SK-N-SH (cell line): ENCODE measurements around the gene RNF212B. TPM values are rescaled to one million over a fixed set of nuclear protein-coding genes. Genes with fewer than 3 reads are reported as not detected.

Source experiments
- CTCF ChIA-PET: fragments of 300-600, 350-600 bp; formaldehyde crosslinking; extraction: SDS; loops from one replicate; lab custom pipeline; 2021; lab: Yijun Ruan, JAX
- POLR2A ChIA-PET: fragments of 350-600 bp; sonication (Branson Sonifier 250); formaldehyde crosslinking; extraction: SDS; loops from one replicate; lab custom pipeline; 2020; ENCODE audit warnings: antibody characterized with exemption, inconsistent platforms; lab: Yijun Ruan, JAX
- DNase-seq: peaks from one replicate; pipeline ENCODE4 v3.0.0; 2012
- H2AFZ ChIP-seq: fragments of 200-600 bp; sonication (generic); 2 replicates; pipeline ENCODE4 v1.8.1; 2016; ENCODE audit warnings: antibody characterized with exemption, mild to moderate bottlenecking, low read depth
- H3F3A ChIP-seq: fragments of 200-600 bp; sonication (generic); replicated peaks from 2 replicates; pipeline ENCODE3; 2016; ENCODE audit warnings: antibody characterized with exemption, mild to moderate bottlenecking; ENCODE audit not compliant: insufficient read depth
- H3K27ac ChIP-seq, 2 experiments: fragments of 200-500 bp in 1 of 2; fragments of 200-600 bp in 1 of 2; sonication (Bioruptor generic) in 1 of 2; sonication (generic), shearing (Covaris generic) in 1 of 2; 2 replicates each; pipeline versions ENCODE4 v1.5.1 to v1.6.1; 2014 to 2016; ENCODE audit warnings: low read depth in 2 of 2, inconsistent platforms in 1 of 2, low read length in 1 of 2, mild to moderate bottlenecking in 1 of 2, mixed read lengths in 1 of 2
- H3K27me3 ChIP-seq: fragments of 200-600 bp; sonication (generic), shearing (Covaris generic); 2 replicates; pipeline ENCODE4 v1.6.1; 2016; ENCODE audit warnings: mixed run types; ENCODE audit not compliant: insufficient read depth
- H3K36me3 ChIP-seq, 2 experiments: fragments of 200-500 bp in 1 of 2; fragments of 200-600 bp in 1 of 2; sonication (Bioruptor generic) in 1 of 2; sonication (generic) in 1 of 2; replicated peaks in 1 of 2; 2 replicates each; pipeline versions ENCODE3 to v1.5.1; 2014 to 2016; ENCODE audit warnings: low read length in 1 of 2, mild to moderate bottlenecking in 1 of 2; ENCODE audit not compliant: insufficient read depth in 2 of 2, control insufficient read depth in 1 of 2
- H3K4me1 ChIP-seq, 2 experiments: fragments of 200-500 bp in 1 of 2; fragments of 200-600 bp in 1 of 2; sonication (Bioruptor generic) in 1 of 2; sonication (generic), shearing (Covaris generic) in 1 of 2; 2 replicates each; pipeline versions ENCODE4 v1.5.1 to v1.6.1; 2014 to 2016; ENCODE audit warnings: low read depth in 1 of 2, low read length in 1 of 2, mixed run types in 1 of 2; ENCODE audit not compliant: insufficient read depth in 2 of 2, control insufficient read depth in 1 of 2
- H3K4me2 ChIP-seq: fragments of 200-600 bp; sonication (generic), shearing (Covaris generic); 2 replicates; pipeline ENCODE4 v1.6.1; 2017; ENCODE audit warnings: mixed run types
- H3K4me3 ChIP-seq, 2 experiments: fragments of 200-500 bp in 1 of 2; fragments of 200-600 bp in 1 of 2; sonication (Bioruptor generic) in 1 of 2; sonication (generic), shearing (Covaris generic) in 1 of 2; 2 replicates each; pipeline versions ENCODE4 v1.5.1 to v1.8.1; 2014 to 2016; ENCODE audit warnings: low read depth in 2 of 2, inconsistent platforms in 1 of 2, low read length in 1 of 2, mild to moderate bottlenecking in 1 of 2, mixed read lengths in 1 of 2, moderate library complexity in 1 of 2
- H3K79me2 ChIP-seq: fragments of 200-600 bp; sonication (generic); 2 replicates; pipeline ENCODE4 v1.8.1; 2017; ENCODE audit warnings: mild to moderate bottlenecking; ENCODE audit not compliant: insufficient read depth
- H3K9ac ChIP-seq: fragments of 200-600 bp; sonication (generic); 2 replicates; pipeline ENCODE4 v1.6.1; 2017; ENCODE audit warnings: mixed run types
- H3K9me2 ChIP-seq: fragments of 200-600 bp; sonication (generic); 2 replicates; pipeline ENCODE4 v1.6.1; 2017; ENCODE audit warnings: mixed run types
- H3K9me3 ChIP-seq: fragments of 200-600 bp; sonication (generic); 2 replicates; pipeline ENCODE4 v1.6.1; 2017; ENCODE audit warnings: mixed run types, mild to moderate bottlenecking, moderate library complexity
- H4K20me1 ChIP-seq: fragments of 200-600 bp; sonication (generic); 2 replicates; pipeline ENCODE4 v1.6.1; 2017; ENCODE audit warnings: mild to moderate bottlenecking, mixed run types; ENCODE audit not compliant: insufficient read depth
- CHD2 ChIP-seq: fragments of 150-350 bp; IDR thresholded peaks from 2 replicates; pipeline ENCODE4 v1.6.1; 2018; ENCODE audit warnings: low read length; ENCODE audit not compliant: partially characterized antibody
- ELF1 ChIP-seq: IDR thresholded peaks from 2 replicates; pipeline ENCODE4 v1.4.0; 2012
- EP300 ChIP-seq, 2 experiments: IDR thresholded peaks; 2 replicates each; pipeline versions ENCODE4 v1.4.0 to v1.6.1; 2012; ENCODE audit warnings: borderline replicate concordance in 1 of 2, low read depth in 1 of 2, low read length in 1 of 2
- EZH2phosphoT487 ChIP-seq: fragments of 200-600 bp; sonication (generic); IDR thresholded peaks from 2 replicates; pipeline ENCODE4 v1.6.1; 2017; ENCODE audit warnings: low read depth, mixed run types, mild to moderate bottlenecking, antibody characterized with exemption, moderate library complexity, borderline replicate concordance
- FOXJ3 ChIP-seq: sonication (generic); formaldehyde crosslinking; IDR thresholded peaks from 2 replicates; pipeline ENCODE4 v1.5.1; 2020; ENCODE audit warnings: mild to moderate bottlenecking, missing genetic modification reagents
- FOXM1 ChIP-seq: IDR thresholded peaks from 2 replicates; pipeline ENCODE4 v1.4.0; 2012; ENCODE audit warnings: low read depth, mild to moderate bottlenecking
- GABPA ChIP-seq: IDR thresholded peaks from 2 replicates; pipeline ENCODE4 v1.4.0; 2012; ENCODE audit warnings: low read depth, mild to moderate bottlenecking
- JUND ChIP-seq: IDR thresholded peaks from 2 replicates; pipeline ENCODE4 v1.4.0; 2012
- MXI1 ChIP-seq: IDR thresholded peaks from 2 replicates; pipeline ENCODE4 v1.6.1; 2012; ENCODE audit warnings: mild to moderate bottlenecking, low read depth, low read length, improper control_type of control experiment
- RAD21 ChIP-seq: IDR thresholded peaks from 2 replicates; pipeline ENCODE4 v1.6.1; 2012; ENCODE audit warnings: mild to moderate bottlenecking, low read length
- RFX5 ChIP-seq: IDR thresholded peaks from 2 replicates; pipeline ENCODE4 v1.6.1; 2012; ENCODE audit warnings: mild to moderate bottlenecking, improper control_type of control experiment, low read length
- RXRA ChIP-seq: IDR thresholded peaks from 2 replicates; pipeline ENCODE4 v1.4.0; 2012; ENCODE audit warnings: low read depth, mild to moderate bottlenecking, borderline replicate concordance
- SIN3A ChIP-seq: IDR thresholded peaks from 2 replicates; pipeline ENCODE4 v1.6.1; 2012; ENCODE audit warnings: low read depth, mild to moderate bottlenecking, low read length, moderate library complexity, borderline replicate concordance
- USF1 ChIP-seq: IDR thresholded peaks from 2 replicates; pipeline ENCODE4 v1.4.0; 2012; ENCODE audit warnings: low read depth, borderline replicate concordance
- YY1 ChIP-seq: IDR thresholded peaks from 2 replicates; pipeline ENCODE4 v1.4.0; 2012; ENCODE audit warnings: low read depth, mild to moderate bottlenecking
- WGBS: methylation state at CpG from one replicate; pipeline ENCODE4 v1.1.6; 2017; ENCODE audit warnings: low lambda C conversion rate; 5-methylcytosine and 5-hydroxymethylcytosine counted together
- polyA plus RNA-seq, 3 experiments: library from polyadenylated mRNA; depleted of rRNA; stranded (reverse); fragments of >200 nt; gene quantifications; 2 replicates each; pipeline ENCODE4 v1.2.3, GENCODE V29; 2012
- TF ChIP-seq, protein P1 (sequence below): IDR thresholded peaks from 2 replicates; pipeline ENCODE4 v1.6.1; 2012; ENCODE audit warnings: mild to moderate bottlenecking, low read depth, low read length, moderate library complexity
- TF ChIP-seq, protein P2 (sequence below): fragments of 150-350 bp; IDR thresholded peaks from 2 replicates; pipeline ENCODE4 v1.6.1; 2016; ENCODE audit warnings: mild to moderate bottlenecking, low read depth, low read length

RNF212B gene
- polyA plus RNA-seq, 1 of the 3 experiments (the other 2 are of a cell fraction) = not detected

- no peaks in the 10 kb centered on the region for H3K9me2 ChIP-seq
- H3K9ac ChIP-seq = no peak overlapping the region
- no peaks in the 10 kb centered on the region for H4K20me1 ChIP-seq
- no peaks in the 10 kb centered on the region for H3K79me2 ChIP-seq
- CTCF ChIA-PET = no interaction called here
- no peaks in the 10 kb centered on the region for H3K9me3 ChIP-seq
- POLR2A ChIA-PET = no interaction called here
- no peaks in the 10 kb centered on the region for H3K36me3 ChIP-seq
- WGBS = 19% methylated on average over 7 of the region's 7 CpGs
- H3K4me2 ChIP-seq = no peak overlapping the region
- TF ChIP-seq SIN3A (no peak), FOXM1 (no peak), CHD2 (no peak), FOXJ3 (CRISPR knock-in tag) (no peak), USF1 (no peak), EP300 (IDR thresholded peaks at IDR 0.05; ENCODE audit: borderline replicate concordance in 1 of 2, low read depth in 1 of 2, low read length in 1 of 2) (no peak), YY1 (no peak), EZH2phosphoT487 (no peak), RXRA (no peak), JUND (no peak), MXI1 (no peak), ELF1 (no peak), RFX5 (no peak), GABPA (no peak), RAD21 (no peak)
- TF ChIP-seq, protein P1, sequence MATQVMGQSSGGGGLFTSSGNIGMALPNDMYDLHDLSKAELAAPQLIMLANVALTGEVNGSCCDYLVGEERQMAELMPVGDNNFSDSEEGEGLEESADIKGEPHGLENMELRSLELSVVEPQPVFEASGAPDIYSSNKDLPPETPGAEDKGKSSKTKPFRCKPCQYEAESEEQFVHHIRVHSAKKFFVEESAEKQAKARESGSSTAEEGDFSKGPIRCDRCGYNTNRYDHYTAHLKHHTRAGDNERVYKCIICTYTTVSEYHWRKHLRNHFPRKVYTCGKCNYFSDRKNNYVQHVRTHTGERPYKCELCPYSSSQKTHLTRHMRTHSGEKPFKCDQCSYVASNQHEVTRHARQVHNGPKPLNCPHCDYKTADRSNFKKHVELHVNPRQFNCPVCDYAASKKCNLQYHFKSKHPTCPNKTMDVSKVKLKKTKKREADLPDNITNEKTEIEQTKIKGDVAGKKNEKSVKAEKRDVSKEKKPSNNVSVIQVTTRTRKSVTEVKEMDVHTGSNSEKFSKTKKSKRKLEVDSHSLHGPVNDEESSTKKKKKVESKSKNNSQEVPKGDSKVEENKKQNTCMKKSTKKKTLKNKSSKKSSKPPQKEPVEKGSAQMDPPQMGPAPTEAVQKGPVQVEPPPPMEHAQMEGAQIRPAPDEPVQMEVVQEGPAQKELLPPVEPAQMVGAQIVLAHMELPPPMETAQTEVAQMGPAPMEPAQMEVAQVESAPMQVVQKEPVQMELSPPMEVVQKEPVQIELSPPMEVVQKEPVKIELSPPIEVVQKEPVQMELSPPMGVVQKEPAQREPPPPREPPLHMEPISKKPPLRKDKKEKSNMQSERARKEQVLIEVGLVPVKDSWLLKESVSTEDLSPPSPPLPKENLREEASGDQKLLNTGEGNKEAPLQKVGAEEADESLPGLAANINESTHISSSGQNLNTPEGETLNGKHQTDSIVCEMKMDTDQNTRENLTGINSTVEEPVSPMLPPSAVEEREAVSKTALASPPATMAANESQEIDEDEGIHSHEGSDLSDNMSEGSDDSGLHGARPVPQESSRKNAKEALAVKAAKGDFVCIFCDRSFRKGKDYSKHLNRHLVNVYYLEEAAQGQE = no peak
- TF ChIP-seq, protein P2, sequence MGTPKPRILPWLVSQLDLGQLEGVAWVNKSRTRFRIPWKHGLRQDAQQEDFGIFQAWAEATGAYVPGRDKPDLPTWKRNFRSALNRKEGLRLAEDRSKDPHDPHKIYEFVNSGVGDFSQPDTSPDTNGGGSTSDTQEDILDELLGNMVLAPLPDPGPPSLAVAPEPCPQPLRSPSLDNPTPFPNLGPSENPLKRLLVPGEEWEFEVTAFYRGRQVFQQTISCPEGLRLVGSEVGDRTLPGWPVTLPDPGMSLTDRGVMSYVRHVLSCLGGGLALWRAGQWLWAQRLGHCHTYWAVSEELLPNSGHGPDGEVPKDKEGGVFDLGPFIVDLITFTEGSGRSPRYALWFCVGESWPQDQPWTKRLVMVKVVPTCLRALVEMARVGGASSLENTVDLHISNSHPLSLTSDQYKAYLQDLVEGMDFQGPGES = no peak
- no peak overlapping the region for H3K27ac ChIP-seq
- H3K27me3 ChIP-seq = peaks cover 45% of the 10 kb centered on the region; the same call in 1 of the 2 replicates
- H2AFZ ChIP-seq = no peak overlapping the region
- H3K4me1 ChIP-seq = no peaks in the 10 kb centered on the region
- no peak for DNase-seq
- no peak overlapping the region for H3K4me3 ChIP-seq
- no peaks in the 10 kb centered on the region for H3F3A ChIP-seq
Measured at GRCh38 chr14:23209651-23210423, 27.9 kb upstream of the RNF212B start.
